SH-SY5Y (cell line): ENCODE measurements around the gene ACVR1B.

Experiments
- GATA2 ChIP-seq: IDR thresholded peaks from 2 replicates; pipeline ENCODE4 v1.6.1; 2011; ENCODE audit warnings: mild to moderate bottlenecking, low read depth, low read length
- GATA3 ChIP-seq: IDR thresholded peaks from 2 replicates; pipeline ENCODE4 v1.6.1; 2011; ENCODE audit warnings: low read depth, mild to moderate bottlenecking, low read length, moderate library complexity

DNA sequence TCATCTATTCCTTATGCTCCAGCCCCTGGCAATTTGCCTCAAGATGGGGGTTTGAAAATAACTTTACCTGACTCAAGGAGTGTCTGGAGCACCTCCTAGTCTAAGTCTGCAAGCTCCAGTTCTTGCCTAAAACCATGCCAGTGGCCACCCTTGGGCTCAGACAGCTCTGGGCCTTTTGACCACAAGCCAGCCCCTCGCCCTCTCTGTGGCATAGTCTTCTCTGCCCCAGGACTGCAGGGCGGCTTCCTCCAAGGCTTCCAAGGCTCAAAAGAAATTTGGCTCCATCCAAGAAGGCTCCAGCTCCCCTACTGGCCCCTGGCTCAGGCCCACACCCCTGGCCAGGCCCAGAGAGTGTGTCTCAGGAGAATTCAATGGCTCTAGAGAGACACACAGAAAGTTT, 29.4 kb upstream of the ACVR1B start:
- TF ChIP-seq GATA2, result no peak
- TF ChIP-seq GATA3, result no peak
